PC-3 (cell line): Measurements from ENCODE around the gene HES7.
"Not testable (repeated sequence)": the region's sequence is repeated elsewhere in the genome, so short reads cannot be mapped to it uniquely, and the experiment has no call there.

Experiments used
- CTCF ChIP-seq: fragments of 300-600 bp; sonication (generic); conservative IDR thresholded peaks from 2 replicates; pipeline ENCODE4 v1.5.1; 2017; ENCODE audit warnings: antibody characterized with exemption, low read depth, mild to moderate bottlenecking, low read length
- EZH2 ChIP-seq: fragments of 300-600 bp; sonication (generic); IDR thresholded peaks from one replicate; pipeline ENCODE4 v1.6.1; 2017; ENCODE audit warnings: antibody characterized with exemption, mild to moderate bottlenecking, low read length; ENCODE audit not compliant: unreplicated experiment
- EZH2phosphoT487 ChIP-seq: fragments of 300-600 bp; sonication (generic); IDR thresholded peaks from 2 replicates; pipeline ENCODE4 v1.6.1; 2018; ENCODE audit warnings: mild to moderate bottlenecking, antibody characterized with exemption, low read length, borderline replicate concordance

GRCh38 chr17:8077939-8078338 is 46.0 kb downstream of the HES7 start:
- TF ChIP-seq CTCF, EZH2, EZH2phosphoT487: not testable (repeated sequence)
